Lower leg skin (tissue), 4 donors: ENCODE data around the gene OR14C36. TPM values are rescaled to one million over a fixed set of nuclear protein-coding genes. Genes with fewer than 3 reads are reported as not detected.
"Not testable (repeated sequence)": the region's sequence is repeated elsewhere in the genome, so short reads cannot be mapped to it uniquely, and the experiment has no call there.

ENCODE experiments used
- DNase-seq, 2 donors: peaks; one replicate each; pipeline ENCODE4 v3.0.0-alpha.2; 2019; ENCODE audit warnings: low spot score in 2 of 2
- H3K4me3 ChIP-seq: fragments of 200-600 bp; sonication (generic); 2 replicates; pipeline ENCODE4 v1.5.1; 2017; ENCODE audit warnings: mild to moderate bottlenecking, low read depth; ENCODE audit not compliant: poor library complexity, severe bottlenecking
- POLR2A ChIP-seq, 2 donors: fragments of 450-650 bp; IDR thresholded peaks; one replicate each; pipeline ENCODE4 v1.6.1; 2016 to 2017; ENCODE audit warnings: antibody characterized with exemption in 2 of 2, mild to moderate bottlenecking in 1 of 2, moderate library complexity in 1 of 2
- WGBS, 2 donors: methylation state at CpG; one replicate each; pipeline ENCODE4 v1.1.5; 2018; 5-methylcytosine and 5-hydroxymethylcytosine counted together
- intact Hi-C: fragments of 100-400 bp; cut with DNase I; formaldehyde crosslinking; loops from one replicate; pipeline ENCODE4 v1.15.0; 2023; ENCODE audit warnings: low total_unique reads
- total RNA-seq, 4 donors: library from RNA; depleted of rRNA; stranded (reverse); fragments of >200 nt; gene quantifications; one replicate each; pipeline ENCODE4 v1.1.0, GENCODE V29; 2016
- TF ChIP-seq, protein P1 (sequence below), 3 donors: fragments of 450-650 bp; IDR thresholded peaks; one replicate each; pipeline ENCODE4 v1.5.1; 2016; ENCODE audit warnings: antibody characterized with exemption in 3 of 3, mild to moderate bottlenecking in 3 of 3, moderate library complexity in 2 of 3

Gene OR14C36
- not detected for total RNA-seq

DNA sequence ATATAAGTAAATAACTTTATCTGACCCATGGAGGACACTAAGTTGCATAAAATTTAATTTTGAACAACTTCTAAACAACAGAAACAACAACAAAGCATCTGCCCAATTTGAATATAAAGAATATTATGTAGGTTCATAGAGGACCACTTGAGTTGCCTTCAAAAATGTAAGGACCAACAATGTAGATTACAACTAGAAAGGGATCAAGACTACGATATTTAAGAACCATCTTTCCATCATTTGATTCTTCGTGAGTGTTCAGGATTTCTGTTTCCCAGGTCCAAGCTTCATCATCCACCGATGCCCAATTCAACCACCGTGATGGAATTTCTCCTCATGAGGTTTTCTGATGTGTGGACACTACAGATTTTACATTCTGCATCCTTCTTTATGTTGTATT lies at the start of gene OR14C36:
TSS of gene OR14C36 (plus strand) at position 301 of the 400 bp plus-strand sequence. CDS start at position 301, 0 bp downstream.
- WGBS, 2 donors = 64 to 76% methylated on average over 4 of the region's 4 CpGs
- TF ChIP-seq, protein P1, sequence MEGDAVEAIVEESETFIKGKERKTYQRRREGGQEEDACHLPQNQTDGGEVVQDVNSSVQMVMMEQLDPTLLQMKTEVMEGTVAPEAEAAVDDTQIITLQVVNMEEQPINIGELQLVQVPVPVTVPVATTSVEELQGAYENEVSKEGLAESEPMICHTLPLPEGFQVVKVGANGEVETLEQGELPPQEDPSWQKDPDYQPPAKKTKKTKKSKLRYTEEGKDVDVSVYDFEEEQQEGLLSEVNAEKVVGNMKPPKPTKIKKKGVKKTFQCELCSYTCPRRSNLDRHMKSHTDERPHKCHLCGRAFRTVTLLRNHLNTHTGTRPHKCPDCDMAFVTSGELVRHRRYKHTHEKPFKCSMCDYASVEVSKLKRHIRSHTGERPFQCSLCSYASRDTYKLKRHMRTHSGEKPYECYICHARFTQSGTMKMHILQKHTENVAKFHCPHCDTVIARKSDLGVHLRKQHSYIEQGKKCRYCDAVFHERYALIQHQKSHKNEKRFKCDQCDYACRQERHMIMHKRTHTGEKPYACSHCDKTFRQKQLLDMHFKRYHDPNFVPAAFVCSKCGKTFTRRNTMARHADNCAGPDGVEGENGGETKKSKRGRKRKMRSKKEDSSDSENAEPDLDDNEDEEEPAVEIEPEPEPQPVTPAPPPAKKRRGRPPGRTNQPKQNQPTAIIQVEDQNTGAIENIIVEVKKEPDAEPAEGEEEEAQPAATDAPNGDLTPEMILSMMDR (IDR thresholded peaks at IDR 0.05) = no peak
- no peak for TF ChIP-seq POLR2A (IDR thresholded peaks at IDR 0.05)
- intact Hi-C loops = no loop called here
- no peak for DNase-seq
- no peak within 1 kb of the TSS for H3K4me3 ChIP-seq

DNA sequence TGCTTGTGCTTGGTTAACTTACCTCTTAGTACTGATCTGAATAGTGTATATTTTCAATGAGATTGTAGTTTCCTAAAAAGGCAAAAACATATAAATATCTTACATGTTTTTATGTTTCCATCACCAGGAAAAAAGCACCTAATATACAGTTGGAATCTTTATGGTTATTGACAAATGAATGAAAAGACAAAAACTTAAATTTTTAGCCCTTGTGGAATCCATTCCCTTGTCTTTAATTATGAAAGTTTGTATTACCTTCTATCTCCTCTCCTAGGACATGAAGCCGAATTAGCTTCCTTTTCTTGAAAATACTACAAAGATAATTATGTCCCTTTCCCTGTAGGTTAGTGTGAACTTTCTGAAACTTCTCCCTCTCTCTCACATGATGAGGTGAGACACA lies 45.3 kb upstream of the OR14C36 start, which contains the start of gene OR2T12:
TSS of gene OR2T12 (minus strand) at position 101 of the 400 bp plus-strand sequence. CDS start 7,846 bp downstream, outside the sequence.
- H3K4me3 ChIP-seq = no peak within 1 kb of the TSS
- WGBS, 2 donors = 70 to 93% methylated on average over 1 of the region's 1 CpG
- TF ChIP-seq, protein P1 (IDR thresholded peaks at IDR 0.05) = no peak
- no peak for TF ChIP-seq POLR2A (IDR thresholded peaks at IDR 0.05)
- intact Hi-C loops = no loop called here
- DNase-seq = no peak

DNA sequence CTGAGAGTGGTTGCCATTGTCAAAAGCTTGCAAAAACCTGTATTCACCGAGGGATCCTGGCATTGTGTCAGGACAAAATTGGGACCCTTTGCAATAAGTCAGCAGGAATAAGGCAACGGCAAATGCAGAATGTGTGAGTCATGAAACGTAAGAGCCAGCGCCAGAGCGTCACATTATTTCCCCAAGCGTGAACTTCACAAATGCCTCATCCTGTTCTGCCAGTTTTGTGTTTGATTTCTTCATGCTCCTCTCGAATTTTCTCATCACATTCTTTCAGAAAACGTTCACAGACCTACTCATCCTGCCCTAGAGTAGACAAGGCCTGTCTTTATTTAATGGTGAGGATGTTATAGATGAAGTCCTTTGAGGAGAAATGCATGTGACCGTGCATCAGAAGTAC lies 42.9 kb upstream of the OR14C36 start:
- DNase-seq, H3K4me3 ChIP-seq, intact Hi-C loops: not testable (repeated sequence)
- 81% methylated on average over 8 to 9 of the region's 9 CpGs for WGBS, 2 donors

GRCh38 chr1:248306103-248306502 lies 42.5 kb upstream of the OR14C36 start:
- intact Hi-C loops = no loop called here
- 87 to 88% methylated on average over 14 to 19 of the region's 19 CpGs for WGBS, 2 donors
- DNase-seq = peak in 1 of 2 donors; percentile 78

DNA sequence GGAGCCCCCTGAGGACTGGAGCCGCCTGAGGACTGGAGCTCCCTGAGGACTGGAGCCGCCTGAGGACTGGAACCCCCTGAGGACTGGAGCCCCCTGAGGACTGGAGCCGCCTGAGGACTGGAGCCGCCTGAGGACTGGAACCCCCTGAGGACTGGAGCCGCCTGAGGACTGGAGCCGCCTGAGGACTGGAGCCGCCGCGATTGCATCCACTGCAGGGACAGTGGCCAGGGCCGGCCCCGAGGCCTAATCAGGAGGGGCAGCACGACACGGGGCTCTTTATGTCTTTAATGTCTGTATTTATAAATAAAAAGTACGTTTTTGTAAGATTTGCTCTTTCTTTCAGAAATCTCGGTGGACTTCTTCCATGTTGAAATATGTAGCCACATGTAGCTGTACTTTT lies 41.8 kb upstream of the OR14C36 start:
- intact Hi-C loops, H3K4me3 ChIP-seq, DNase-seq: not testable (repeated sequence)
- WGBS, 2 donors = 78 to 83% methylated on average over 13 to 14 of the region's 15 CpGs

More at GRCh38 chr1:248306103-248306502, 42.5 kb upstream of the OR14C36 start:
- H3K4me3 ChIP-seq = no peak overlapping the region
- TF ChIP-seq, protein P1 (IDR thresholded peaks at IDR 0.05) = no peak
- TF ChIP-seq POLR2A (IDR thresholded peaks at IDR 0.05) = no peak

- peak in 1 of 2 donors; percentile 59 for DNase-seq
- TF ChIP-seq, protein P1 (IDR thresholded peaks at IDR 0.05) = no peak
- TF ChIP-seq POLR2A (IDR thresholded peaks at IDR 0.05) = no peak
- H3K4me3 ChIP-seq = no peak overlapping the region
- 85 to 87% methylated on average over 10 to 11 of the region's 11 CpGs for WGBS, 2 donors
- intact Hi-C loops = no loop called here
Observed at GRCh38 chr1:248316796-248317195, 31.8 kb upstream of the OR14C36 start.

DNA sequence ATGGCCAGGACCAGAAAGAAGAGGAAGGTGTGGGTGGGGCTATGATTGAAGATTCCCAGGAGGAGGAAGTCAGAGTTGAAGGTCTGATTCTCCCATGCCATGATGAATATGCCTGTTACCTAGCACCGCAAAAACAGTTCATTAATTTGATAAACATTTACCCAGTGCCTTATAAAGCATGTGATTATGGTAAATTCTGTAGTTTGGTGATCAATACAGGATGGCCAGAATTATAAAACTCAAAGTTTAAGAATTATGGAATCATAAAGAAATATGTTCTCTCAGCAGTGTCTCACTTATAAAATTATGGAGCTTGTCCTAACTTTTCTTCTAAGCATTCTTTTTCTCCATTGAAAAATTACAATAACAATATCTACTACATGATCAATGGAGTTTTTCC lies 24.1 kb upstream of the OR14C36 start, which contains the start of gene OR2M7:
TSS of gene OR2M7 (minus strand) at position 101 of the 400 bp plus-strand sequence. CDS start at position 101, 0 bp downstream.
- no peak for DNase-seq
- intact Hi-C loops = no loop called here
- H3K4me3 ChIP-seq = no peak within 1 kb of the TSS
- TF ChIP-seq, protein P1 (IDR thresholded peaks at IDR 0.05) = no peak
- TF ChIP-seq POLR2A (IDR thresholded peaks at IDR 0.05) = no peak
- 89 to 100% methylated on average over 1 of the region's 1 CpG for WGBS, 2 donors
